NCI-H1417 (cell line): ENCODE results near the gene TNFRSF25.
A peak's percentile ranks its signal among the peaks of the same experiment; 100 is the strongest.
"Not testable (repeated sequence)": the region's sequence is repeated elsewhere in the genome, so short reads cannot be mapped to it uniquely, and the experiment has no call there.

Source experiments
- DNase-seq, 3 experiments: peaks; one replicate each; lab custom pipeline; 2025; lab: John Stamatoyannopoulos, UW

The TNFRSF25 gene

DNA sequence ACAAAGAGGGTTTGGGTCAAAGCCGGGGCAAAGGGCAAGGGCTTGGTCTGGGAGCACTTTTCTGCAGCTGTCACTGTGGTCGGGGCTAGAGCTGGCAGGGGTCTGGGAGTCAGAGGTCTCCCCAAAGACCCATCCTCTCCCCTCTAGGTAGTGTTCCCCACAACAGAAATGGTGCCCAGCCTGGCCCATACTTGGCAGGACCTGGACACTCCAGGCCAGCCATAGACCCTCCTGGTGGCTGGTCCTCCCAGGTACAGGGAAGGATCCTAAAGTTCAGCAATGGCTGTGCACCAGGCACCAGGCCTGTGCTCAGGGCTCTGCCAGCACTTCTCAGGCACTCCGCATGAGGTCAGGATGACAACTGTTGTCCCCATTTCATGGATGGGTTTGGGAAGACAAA is 30.4 kb downstream of the TNFRSF25 start:
- DNase-seq: no peak

DNA sequence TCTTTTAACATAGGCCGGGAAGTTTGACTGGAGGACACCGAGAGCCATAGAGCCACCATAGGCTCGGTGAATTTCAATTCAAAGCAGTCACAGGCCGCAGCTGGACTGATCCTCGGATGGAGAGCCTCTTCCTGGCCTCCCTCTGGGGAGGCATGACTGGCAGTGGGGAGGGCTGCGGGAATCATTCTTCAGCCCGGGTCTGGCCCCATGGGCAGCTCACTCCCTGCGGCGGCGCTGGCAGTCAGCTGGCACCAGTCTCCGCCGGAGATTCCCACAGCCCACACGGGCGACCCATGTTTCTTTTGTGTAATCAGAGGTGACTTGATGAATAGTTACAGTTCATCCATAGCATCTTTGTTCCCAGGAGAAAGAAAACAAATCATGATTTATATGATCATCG is 30.8 kb downstream of the TNFRSF25 start:
- DNase-seq: no peak

DNA sequence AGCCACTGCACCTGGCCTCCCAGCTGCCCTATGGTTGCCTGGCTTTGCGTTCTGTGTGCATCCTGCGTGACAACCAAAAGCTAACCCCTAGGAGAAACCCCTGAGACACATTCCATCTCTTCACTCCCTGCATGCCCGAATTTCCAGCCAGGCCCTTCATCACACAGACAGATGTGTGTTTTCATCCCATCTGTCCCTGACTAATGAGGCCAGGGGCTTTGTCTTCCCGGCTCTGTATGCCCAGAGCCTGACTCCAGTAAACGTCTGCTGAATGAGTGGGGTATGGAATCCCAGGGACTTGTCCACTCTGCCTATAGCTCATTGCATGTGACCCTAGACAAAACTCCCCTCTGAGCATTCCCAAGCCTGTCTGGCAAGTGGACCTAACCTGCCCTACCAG is 31.8 kb downstream of the TNFRSF25 start:
- no peak for DNase-seq

DNA sequence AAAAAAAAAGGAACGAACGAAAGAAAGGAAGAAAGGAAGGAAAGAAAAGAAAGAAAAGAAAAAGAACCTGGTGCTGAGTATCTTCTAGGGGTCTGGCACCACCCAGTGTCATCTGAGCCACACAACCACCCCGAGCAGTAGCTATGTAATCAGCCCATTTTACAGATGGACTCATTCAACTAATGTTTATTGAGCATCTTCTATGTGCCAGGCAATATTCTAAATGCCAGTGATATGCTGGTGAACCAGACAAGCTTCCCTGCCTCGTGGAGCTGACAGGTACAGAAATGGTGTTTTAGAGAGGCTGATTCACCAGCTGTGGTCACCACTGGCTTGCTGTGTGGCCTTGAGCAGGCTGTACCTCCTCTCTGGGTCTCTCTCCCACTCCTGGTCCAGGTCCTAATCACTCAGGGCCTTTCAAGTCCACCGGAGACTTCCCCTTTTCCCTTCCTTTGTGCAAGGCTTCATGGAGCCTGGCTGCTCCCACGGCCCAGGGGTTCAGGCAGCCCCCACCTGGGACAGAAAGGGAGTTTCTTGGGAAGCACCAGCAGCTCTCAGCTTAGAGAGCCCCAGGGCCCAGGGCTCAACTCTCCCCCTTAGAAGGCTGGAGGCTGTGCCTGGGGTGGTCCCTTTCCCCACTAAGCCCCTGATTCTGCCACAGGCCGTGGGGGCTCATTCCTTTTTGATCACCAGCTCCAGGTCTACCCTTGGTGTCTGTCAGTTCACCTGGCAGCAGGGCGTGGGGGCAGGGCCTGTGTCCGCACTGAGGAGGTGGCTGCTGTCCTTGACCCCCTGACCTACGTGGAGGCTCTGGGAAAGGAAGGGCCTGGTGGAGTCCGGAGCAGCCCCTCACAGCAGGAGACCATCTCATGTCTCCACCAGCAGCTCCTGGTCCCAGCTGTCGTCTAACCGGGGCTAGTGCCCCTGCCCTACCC is 34.1 kb downstream of the TNFRSF25 start:
- not testable (repeated sequence) for DNase-seq

DNA sequence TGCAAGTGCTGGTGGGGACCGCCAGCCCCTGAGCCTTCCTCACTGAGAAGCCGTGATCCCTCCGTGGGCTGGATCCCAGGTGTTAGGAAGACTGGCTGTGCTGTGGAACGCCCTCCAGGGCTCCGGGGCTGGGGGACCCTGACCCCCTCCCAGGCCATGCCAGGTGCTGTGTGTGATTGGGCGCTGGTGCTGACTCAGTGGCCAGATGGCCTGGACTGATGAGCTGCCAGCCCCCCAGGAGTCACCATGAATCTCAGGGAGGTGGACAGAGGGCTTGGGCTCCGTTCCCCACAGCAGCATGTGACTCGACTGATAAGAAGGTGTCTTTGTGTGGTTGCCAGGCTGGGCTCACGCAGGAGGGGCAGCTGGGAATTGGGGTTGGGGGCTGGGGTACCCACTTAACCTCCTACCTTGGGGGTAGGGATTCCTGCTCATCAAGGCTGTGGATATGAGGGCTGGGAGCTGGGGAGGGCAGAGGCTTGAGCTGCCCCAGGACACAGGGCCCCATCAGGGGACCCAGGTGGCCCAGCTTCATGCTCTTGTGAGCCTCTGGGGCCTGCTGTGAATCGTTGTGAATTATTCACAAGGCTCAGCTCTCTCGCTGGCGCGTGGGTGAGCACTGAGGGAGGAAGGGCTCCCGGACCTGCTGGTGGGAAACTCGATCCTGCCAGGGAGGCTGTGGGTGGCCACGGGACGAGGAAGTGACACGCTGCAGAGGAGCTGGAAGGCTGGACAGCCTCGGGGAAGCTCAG is 36.1 kb downstream of the TNFRSF25 start:
- not testable (repeated sequence) for DNase-seq

DNA sequence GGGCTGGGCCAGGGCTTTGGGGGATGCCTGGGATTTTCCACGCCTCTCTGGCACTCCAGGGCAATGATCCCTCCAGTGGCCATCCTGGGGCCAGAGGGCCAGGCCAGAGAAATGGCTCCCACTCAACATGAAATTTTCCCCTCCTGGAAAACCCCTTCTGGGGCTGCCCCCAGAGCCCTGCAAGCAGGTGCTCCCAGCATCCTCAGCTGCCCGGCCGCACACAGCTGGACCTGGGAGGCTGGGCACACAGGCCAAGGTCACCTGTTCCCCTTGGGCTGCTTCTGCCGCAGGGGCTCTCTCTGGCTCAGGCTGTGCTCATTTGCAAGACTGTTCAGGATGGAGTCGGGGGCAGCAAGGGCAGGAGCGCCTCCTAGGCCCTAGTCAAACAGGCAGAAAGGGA is 37.5 kb downstream of the TNFRSF25 start:
- DNase-seq: not testable (repeated sequence)

DNA sequence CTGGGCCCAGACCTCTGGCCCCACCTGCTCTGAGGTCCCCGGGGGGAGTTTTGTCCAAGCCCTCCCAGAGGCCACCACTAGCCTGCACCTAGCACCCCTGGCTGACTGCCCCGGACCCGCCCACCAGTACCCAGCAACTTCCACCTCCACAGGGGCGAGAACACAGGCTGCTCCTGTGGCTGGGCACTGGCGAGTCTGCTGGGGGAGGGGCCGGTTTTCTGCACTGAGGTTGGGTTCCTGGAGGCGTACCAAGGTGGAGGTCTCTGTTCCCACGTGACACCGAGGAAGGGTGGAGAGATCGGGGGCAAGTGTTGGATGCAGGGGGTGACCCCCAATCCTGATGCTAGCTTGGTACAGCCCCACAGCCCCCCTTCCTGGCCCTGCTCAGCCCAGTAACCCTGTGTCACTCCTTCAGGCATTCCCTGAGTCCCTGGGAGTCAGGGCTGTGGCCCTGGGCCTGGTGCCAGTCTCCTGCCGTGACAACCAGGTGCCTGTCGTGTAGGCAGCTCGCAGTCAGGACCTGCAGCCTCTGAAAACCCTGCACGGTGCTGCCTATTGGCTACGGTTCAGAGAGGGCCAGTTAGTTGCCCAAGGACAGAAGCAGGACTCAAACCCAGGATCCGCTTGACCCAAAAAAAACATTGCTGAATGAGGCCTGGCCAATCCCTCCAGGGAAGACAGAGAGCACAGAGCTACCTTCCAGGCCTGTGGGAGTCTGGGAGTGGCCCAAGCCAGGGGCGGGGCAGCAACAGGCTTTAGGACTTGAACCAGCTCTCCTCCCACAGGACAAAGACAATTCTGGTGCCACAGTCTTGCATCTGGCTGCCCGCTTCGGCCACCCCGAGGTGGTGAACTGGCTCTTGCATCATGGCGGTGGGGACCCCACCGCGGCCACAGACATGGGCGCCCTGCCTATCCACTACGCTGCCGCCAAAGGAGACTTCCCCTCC is 38.3 kb downstream of the TNFRSF25 start:
- peak in 1 of 3 experiments; percentile 17 for DNase-seq

DNA sequence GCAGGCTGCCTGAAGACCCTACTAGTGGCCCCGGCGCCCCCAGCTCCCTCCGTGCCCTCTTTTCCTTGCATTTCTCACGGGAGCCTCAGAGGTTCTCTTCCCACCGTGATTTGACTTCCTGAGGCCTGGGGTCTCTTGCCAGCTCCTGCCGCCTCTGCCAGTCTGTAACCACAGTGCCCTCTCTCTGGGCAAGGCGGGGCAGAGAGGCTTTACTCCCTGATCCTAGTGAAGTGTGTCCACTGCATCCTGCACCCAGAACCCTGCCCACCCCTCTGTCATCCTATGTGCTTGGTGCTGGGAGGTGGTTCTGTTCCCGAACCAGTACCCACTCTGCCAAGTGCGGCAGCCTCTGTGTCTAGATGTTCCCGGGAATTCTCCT is 39.0 kb downstream of the TNFRSF25 start:
- DNase-seq: no peak

DNA sequence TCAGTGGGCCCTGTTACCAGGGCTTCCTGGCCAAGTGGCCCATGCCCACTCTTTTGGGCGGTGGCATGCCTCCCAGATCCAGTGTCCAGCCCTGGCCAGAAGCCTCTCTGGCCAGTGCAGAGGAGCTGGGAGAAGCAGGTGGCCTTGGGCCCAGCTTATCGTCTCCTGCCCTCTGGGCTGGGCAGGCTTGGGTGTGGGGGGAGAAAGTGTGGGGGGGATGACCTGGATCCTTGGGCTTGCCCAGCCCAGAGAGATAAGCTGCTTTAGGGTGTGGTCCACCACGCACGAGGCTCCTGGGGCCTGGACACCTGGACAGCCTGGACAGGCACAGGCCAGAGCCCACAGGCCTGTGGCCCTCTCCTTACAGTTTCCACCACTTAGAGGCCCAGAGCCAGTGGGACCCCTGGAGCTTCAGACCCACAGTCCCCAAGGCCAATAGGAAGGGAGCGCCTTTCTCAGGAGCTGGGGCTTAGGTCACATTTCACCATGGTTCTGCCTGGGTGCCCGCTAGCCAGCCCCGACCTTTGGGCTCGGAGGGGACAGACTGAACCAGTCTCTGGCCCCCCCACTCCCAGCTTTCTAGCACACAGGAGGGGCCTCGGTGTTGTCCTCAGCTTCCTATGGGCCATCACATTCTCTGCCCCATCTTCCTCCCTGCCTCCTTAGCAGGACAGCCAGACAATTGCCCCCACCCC is 39.5 kb downstream of the TNFRSF25 start:
- no peak for DNase-seq

DNA sequence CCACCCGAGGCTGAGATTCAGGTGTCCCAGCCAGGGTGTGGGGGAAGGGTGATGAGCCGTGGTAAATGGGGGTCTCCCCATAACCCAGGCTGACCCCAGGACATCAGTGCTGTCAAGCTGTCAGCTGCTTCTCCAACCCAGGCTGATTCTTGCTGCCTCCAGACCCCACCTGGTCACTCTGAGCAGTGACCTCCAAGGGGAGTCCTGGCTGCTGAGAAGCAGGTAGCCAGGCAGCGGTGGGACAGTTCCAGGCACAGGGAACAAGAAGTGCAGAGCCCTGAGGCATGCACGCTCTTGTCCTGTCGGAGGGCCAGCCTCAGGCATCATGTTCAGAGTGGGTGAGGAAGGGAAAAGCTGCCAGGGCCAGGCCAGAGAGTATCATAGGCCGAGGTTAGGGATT is 40.3 kb downstream of the TNFRSF25 start:
- no peak for DNase-seq

DNA sequence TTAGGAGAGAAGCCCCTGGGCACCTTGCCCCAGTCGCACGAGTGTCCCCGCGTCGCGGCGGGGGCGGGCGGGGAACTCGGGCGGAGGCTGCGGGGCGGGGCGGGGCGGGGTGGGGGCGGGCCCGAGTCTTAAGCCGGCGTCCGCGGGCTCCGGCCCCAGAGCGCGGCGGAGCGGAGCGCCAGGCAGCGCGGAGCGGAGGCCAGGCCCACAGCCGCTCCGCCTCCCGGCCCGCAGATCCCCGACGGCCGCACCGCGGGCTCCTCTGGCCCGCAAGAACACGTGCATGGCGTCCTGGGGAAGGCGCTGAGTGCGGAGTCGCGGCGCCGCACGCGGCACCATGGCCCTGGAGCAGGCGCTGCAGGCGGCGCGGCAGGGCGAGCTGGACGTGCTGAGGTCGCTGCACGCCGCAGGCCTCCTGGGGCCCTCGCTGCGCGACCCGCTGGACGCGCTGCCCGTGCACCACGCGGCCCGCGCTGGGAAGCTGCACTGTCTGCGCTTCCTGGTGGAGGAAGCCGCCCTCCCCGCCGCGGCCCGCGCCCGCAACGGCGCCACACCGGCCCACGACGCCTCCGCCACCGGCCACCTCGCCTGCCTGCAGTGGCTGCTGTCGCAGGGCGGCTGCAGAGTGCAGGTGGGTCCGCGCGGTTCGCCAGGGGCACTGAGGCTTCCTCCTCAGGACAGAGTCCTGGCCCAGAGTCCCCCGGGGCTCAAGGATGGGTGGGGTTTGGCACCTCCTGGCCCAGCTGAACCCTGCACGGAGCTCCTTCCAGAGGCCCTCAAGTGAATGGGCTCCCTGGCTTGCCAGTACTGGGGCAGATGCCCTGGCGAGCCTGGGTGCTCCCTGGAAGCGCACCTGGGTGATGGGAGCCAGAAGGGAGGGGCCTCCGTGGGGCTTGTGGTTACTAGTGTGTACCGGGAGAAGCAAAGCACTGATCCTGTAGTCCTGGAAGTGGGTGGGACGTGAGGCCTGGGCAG is 41.1 kb downstream of the TNFRSF25 start, which contains the start of gene ESPN:
ESPN (plus strand) TSS at position 158 of the 975 bp plus-strand sequence; CDS start at position 338, 180 bp downstream.
- peak; percentile 14 to 37 (median 20) for DNase-seq

DNA sequence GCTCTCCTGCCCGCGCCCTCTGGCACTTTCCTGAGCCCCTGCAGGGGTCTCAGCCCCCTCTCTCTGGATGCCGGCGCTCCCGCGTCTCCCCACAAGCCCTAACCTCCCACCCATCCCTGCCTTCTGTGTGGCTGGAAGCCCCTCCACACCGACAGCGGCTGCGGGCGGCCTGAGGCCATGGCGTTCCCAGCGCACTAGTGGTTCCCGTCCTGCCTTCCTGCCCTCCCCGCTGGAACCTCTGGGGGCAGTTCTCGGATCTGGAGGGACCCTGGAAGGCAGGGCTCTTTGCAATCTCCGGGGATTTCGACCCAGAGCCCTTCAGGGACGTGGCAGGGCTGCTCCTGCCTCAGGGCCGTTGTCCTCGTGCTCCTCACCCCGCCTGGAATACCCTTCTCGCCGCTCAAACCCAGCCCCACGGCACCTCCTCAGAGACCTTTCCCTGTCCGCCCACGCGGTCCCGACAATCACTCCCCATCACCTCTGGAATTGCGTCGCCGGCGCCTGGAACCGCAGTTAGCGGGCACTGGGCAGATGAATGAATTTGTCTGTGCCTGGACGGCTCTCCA is 41.9 kb downstream of the TNFRSF25 start:
- peak in 2 of 3 experiments; percentile 35 to 46 for DNase-seq

DNA sequence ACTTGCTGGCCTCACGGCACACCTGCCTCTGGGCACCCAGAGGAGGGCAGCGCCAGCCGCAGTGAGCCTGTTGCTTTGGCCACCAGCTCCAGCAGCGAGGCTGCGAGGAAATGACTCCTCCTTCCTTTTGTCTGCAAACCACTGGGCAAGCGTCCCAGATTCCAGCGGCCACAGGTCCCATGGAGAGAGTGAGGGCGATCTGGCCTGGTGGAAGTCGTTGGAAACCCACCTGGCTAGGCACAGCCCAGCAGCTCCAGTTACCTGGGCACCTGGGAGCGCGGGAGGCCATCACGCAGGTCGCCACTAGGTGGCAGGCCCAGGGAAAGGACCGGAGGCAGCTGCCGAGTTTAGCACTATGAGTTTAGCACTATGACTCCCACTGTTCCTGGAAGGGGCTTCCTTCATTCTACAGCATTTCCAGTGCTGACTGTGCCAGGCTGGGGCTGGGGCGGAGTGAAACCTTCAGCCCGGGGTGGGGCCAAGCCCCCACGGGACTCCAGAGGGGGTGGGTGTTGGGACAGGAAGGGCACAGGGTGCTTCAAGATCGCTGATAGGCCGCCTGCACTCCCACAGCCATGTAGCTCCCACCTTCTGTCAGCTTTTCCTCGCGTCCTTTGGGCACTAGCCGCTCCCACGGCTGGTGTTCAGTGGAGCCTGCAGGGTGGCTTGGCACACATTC is 42.5 kb downstream of the TNFRSF25 start:
- peak; percentile 63 to 81 (median 67) for DNase-seq

DNA sequence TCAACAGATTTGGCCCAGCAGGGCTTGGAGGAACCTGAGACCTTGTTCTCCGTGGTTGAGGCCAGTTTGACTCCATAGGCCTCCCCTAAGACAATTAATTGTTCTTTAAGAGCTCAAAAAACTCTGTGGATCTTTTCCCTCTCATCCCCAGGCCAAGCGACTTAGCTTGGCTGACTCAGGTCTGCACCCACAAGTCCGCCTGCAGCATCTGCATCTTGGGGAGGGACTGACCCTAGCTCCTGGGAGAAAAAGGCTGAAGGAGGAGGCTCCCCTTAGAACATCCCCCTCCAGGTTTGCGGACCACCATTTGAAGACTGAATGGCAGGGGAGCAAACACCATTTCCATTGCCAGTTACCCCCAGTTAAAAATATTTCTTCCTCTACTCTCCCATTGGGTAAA is 44.7 kb downstream of the TNFRSF25 start:
- DNase-seq: no peak

DNA sequence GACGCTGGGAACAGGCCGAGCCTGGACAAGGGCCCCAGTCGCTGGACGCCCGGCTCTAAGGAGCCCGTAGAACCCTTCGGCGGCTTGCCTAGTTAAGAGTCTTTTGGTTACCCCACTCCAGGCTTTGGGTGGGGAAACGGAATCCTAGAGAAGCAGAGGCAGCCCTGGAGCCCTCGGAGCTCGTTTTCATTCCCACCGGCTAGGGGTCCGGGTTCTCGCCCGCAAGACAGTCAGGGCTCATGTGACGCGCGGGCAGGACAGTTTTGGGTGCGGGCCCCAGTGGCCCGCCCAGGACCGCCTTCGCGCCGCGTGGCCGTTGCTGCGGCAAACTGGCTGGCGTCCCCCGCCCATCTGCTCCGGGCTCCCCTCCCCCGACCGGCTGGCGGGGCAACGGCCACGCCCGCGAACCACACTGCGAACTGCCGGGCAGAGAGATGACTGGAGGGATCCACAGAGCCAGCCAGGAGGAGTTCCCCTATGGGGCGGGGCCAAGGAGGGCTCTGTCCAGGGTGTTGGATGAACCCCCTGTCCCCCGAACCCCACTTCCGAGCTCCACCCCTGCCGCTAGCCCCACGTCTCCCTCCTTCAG is 45.4 kb downstream of the TNFRSF25 start:
- no peak for DNase-seq

DNA sequence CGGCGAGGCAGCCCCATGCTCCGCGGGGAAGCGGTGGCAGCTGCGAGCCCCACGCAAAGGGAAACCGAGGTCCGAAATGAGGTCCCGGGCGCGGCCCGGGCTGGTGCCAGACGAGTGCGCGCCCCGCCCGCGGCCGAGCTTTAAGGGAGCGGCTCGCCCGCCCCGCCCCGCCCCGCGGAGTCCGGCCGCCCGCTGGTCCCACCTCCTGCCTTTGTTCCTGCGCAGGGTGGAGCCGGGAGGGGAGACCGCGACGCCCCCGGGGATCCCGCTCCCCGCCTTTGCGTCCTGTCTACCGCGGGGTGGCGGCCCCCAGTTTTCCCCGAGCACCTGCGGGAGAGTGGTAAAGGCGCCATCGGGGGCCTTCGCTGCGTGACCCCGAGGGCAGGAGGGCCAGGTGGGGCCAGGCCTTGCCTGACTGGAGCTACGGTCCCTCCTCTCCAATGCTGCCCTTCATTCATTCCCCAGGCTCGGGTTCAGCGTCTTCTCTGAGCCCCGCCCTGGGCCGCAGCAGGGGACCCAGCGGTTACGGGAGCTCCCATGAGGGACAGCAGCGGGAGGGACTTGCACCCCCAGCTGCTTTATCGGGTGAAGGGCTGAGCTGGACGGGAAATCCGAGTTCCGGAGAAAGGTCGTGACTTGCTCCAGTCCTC is 46.0 kb downstream of the TNFRSF25 start, which contains the start of gene HES2:
HES2 (minus strand) TSS at position 116 of the 650 bp plus-strand sequence; CDS start at position 17, 99 bp downstream.
- DNase-seq: peak in 1 of 3 experiments; percentile 27

DNA sequence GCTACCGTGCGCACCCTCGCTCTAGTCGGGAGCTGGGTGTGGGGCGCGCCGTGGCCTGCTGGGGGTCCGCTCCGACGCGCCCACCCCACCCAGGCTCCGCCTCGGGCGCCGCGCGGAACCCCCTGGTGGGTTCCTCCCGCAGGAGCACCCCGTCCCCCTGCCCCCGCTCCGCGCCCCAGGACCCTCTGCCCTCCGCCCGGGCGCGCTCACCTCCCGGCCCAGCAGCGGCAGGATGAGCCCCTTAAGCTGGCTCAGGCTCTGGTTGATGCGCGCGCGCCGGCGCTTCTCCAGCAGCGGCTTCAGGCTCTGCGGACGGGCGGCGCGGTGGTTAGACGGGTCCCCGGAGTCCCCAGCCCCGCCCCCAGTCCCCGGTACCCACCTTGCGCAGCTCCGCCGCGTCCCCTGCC is 46.6 kb downstream of the TNFRSF25 start:
- DNase-seq: peak in 2 of 3 experiments; percentile 21 to 30
